Cardiac fibroblast (primary cell): Measurements from ENCODE around the gene EPN2.
"Not testable (repeated sequence)": the region's sequence is repeated elsewhere in the genome, so short reads cannot be mapped to it uniquely, and the experiment has no call there.

Experiments used
- DNase-seq, 2 donors: peaks; one replicate each; pipeline versions ENCODE4 v3.0.0 to v3.0.0-alpha.2; 2010; ENCODE audit warnings: low read depth in 2 of 2
- H3K4me3 ChIP-seq, 2 donors: replicated peaks in 1 of 2; 1 replicate in 1 of 2; 2 replicates in 1 of 2; pipeline ENCODE4 v1.5.1; 2011; ENCODE audit warnings: low read depth in 2 of 2, low read length in 2 of 2, mild to moderate bottlenecking in 2 of 2, moderate library complexity in 1 of 2
- TF ChIP-seq, protein P1 (sequence below): IDR thresholded peaks from one replicate; pipeline ENCODE4 v1.5.1; 2011; ENCODE audit warnings: low read depth, mild to moderate bottlenecking, low read length, inconsistent platforms

EPN2 gene

DNA sequence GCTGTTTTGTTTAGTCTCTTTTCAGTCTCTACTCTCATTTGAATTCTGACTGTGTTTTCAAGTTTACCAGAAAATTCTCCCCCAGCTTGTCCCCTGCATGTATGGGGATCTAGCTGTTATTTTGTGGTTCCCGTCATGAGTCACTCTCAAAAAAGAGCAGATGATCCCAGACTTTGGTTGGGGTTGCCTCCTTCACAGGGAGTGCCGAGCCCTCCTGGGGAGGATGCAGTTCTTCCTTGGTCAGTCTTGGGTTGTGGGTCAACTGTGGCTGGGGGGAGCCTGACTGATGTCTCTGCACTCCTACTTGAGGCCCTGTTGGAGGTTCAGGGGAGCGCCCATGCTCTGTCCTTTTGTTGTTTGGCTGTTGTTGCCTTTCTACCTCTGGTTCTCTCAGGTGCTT is 37.7 kb downstream of the EPN2 start:
- TF ChIP-seq, protein P1, sequence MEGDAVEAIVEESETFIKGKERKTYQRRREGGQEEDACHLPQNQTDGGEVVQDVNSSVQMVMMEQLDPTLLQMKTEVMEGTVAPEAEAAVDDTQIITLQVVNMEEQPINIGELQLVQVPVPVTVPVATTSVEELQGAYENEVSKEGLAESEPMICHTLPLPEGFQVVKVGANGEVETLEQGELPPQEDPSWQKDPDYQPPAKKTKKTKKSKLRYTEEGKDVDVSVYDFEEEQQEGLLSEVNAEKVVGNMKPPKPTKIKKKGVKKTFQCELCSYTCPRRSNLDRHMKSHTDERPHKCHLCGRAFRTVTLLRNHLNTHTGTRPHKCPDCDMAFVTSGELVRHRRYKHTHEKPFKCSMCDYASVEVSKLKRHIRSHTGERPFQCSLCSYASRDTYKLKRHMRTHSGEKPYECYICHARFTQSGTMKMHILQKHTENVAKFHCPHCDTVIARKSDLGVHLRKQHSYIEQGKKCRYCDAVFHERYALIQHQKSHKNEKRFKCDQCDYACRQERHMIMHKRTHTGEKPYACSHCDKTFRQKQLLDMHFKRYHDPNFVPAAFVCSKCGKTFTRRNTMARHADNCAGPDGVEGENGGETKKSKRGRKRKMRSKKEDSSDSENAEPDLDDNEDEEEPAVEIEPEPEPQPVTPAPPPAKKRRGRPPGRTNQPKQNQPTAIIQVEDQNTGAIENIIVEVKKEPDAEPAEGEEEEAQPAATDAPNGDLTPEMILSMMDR, result no peak
- no peak overlapping the region for H3K4me3 ChIP-seq
- no peak for DNase-seq

DNA sequence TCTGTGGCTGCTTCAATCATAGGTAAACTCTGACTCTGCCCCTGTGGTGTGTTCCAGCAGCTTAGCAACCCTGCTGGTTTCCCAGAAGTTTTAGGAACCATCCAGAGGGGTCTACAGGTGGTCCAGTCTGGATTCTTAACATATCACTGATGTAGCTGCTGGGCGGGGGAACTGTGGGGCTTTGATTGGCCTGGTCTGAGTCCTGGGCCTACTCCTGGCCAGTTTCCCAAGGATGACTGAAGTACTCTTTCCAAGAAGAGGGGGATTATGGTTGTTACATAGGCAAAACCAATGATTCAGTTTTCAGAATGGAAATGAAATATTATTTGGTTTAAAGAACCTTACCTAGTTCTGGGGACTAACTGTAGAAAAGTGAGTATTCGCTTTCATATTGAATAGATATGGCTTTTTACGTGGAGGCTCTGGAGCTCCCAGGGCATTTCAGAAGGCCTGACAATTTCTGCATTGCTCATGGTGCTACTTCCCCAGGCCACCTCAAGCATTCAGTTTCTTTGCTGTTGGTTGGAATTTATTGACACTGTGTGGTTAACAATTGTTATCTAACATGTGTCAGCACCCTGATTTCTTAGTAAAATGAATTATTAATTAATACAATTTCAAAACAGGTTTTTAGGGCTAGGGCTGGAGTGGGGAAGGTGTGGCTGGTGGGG is 38.4 kb downstream of the EPN2 start:
- H3K4me3 ChIP-seq, result no peak overlapping the region
- TF ChIP-seq, protein P1, result no peak
- no peak for DNase-seq

DNA sequence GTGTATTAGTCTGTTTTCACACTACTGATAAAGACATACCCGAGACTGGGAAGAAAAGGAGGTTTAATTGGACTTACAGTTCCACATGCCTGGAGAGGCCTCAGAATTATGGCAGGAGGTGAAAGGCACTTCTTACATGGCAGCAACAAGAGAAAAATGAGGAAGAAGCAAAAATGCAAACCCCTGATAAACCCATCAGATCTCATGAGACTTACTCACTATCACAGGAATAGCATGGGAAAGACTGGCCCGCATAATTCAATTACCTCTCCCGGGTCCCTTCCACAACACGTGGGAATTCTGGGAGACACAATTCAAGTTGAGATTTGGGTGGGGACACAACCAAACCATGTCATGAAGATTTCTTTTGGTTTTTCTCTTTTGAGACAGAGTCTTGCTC is 41.1 kb downstream of the EPN2 start:
- DNase-seq, H3K4me3 ChIP-seq: not testable (repeated sequence)

- TF ChIP-seq, protein P1, result no peak
- no peak overlapping the region for H3K4me3 ChIP-seq
- DNase-seq, result no peak
These were observed 41.6 kb downstream of the EPN2 start for GRCh38 chr17:19278729-19279128.

DNA sequence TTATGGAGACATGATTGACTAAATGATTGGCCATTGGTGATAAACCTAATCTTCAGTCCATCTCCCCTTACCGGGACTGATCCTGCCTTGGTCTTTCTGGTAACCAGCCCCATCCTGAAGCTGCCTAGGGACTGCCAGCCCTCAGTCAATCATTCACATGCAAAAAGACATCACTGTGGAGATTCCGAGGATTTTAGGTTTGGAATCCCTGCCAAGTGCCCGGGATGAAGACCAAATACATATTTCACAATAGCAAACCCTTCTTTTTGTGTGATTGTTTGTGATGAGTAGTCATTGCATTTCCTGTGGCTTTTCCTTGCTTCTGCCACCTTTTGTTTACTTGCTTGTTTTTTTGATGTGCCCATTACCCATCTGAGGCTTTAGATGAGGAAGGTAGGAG is 44.0 kb downstream of the EPN2 start:
- TF ChIP-seq, protein P1, result no peak
- peak; percentile 32 to 41 for DNase-seq
- H3K4me3 ChIP-seq, result no peak overlapping the region

- no peak for DNase-seq
- TF ChIP-seq, protein P1, result no peak
- H3K4me3 ChIP-seq, result no peak overlapping the region
These were observed 47.1 kb downstream of the EPN2 start for GRCh38 chr17:19284005-19284959.

GRCh38 chr17:19285213-19285900 is 48.2 kb downstream of the EPN2 start:
- no peak for DNase-seq
- no peak overlapping the region for H3K4me3 ChIP-seq
- TF ChIP-seq, protein P1, result no peak
